Measurements from ENCODE around the gene LMAN2L.
A peak's percentile ranks its signal among the peaks of the same experiment; 100 is the strongest.
"Not testable (repeated sequence)": the region's sequence is repeated elsewhere in the genome, so short reads cannot be mapped to it uniquely, and the experiment has no call there.

Gene LMAN2L

DNA sequence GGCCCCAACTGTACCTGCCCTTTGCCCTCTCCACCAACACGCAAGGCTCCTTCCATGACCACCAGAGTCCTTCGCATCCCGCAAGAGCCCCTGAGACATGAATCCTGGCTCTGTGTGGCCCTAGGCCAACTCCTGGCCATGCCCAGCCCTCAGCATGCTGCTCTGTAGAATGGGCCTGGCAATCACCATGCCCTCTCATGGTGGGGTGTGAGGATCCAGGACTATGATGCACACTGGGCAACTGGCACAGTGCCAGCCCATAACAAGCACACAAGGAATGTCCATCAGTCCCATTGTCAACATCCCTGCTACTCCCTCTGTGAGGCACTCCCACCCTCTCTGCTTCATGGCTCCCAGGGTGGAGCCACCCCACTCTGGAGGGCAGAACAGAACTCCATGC lies 52.6 kb downstream of the LMAN2L start:
- DNase-seq = no peak

DNA sequence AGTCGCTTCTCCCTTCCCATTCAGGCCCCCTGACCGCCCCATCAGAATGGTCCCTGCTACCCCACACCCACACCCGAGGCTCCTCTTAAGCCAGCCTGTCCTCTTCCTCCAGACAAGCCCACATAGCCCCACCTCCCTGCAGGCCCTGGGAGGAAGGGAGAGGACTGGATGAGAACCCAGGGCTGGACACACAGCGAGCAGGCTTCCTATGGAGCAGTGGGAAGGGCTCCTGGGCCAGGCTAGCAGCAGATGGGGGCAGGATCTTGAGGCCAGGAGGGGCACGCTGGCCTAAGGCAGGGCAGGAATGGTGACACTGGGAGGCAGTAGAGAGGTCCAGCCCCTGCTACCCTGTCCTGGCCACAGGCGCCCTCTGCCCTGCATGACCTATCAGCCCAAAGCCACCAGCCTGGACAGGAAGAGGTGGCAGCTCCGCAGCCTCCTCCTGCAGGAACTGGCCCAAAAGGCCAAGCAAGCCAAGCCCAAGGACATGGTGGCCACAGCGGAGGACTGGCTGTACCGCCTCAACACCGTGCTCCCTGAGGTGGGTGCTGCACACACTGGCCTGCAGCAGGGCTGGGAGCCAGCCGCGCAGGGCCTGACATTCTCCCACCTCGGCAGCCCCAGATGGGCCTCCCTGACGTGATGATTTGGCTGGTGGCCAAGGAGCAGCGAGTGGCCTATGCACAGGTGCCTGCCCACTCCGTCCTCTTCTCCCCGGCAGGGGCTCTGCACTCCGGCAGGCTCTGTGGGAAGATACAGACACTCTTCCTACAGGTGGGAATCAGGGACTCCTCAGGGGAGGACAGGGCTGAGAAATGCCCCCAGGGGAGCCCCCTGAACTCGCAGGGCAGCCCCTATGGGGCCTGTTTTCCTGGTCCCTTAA lies 54.0 kb downstream of the LMAN2L start:
- peak; percentile 49 for DNase-seq

DNA sequence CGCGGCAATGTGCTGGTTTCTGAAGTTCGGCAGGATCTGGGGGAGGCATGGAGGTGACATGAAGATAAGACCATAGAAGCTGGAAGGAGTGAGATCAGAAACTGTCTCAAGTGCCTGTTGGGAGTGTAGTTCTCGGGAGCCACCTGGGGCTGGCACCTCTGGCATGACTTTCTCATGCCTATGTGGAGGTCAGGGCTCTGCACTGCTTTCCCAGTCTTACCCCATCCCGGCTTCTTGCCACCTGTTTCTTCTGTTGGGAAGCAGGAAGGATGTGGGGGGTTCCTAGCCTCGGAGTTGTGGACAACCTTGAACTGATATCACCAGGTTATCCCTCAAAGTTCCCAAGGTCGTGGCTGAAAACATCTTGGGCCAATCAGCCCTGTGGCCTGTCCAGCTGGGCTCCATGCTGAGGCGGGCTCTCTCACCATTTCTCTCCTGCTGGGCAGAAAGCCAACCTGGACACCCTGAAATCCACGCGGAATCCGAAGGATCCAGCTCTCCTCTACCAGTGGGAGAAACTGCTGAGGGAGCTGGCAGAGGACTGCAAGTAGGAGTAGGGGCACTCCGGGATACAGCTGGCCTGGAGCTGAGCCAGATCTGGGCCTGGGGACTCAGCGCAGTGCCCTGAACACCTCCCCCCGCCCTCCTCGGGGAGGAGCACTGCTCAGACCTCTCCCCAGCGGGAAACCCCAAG lies 54.8 kb downstream of the LMAN2L start:
- DNase-seq = no peak

DNA sequence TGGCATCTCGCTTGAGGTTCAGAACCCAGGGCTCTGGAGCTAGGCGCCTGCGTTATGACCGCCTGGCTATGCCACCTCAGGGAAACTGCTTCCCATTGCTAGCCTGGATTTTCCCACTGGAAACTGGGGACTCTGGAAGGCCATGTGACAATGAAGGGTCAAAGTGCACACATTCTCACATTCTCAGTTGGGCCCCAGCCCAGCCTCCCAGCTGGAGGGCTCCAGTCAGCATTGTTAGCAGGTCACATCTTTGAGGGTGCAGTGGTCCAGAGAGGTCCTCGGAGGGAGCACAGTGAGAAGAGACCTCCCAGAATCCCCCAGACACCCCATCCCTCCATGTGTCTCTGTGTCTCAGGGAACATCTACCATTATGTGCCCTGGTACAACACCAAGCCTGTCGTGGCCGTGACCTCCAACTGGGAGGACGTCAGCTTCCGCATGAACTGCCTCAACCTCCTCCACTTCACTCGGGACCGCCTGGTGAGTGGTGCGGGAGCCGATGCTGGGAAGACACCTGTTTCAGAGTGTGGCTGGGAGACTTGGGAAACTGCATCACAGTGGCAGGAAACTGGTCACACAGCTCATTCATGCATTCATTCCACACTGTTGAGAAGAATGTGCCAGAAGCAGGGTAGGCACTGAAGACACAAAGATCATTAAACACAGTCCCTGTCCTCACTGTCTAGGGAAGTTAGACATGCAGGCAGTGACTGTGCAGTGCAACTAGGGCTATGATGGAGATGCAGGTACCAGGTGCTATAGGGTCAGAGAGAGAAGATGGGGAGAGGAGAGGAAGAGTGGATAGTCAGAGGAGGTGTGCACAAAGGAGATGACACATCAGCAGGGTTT lies 55.7 kb downstream of the LMAN2L start:
- DNase-seq = no peak

DNA sequence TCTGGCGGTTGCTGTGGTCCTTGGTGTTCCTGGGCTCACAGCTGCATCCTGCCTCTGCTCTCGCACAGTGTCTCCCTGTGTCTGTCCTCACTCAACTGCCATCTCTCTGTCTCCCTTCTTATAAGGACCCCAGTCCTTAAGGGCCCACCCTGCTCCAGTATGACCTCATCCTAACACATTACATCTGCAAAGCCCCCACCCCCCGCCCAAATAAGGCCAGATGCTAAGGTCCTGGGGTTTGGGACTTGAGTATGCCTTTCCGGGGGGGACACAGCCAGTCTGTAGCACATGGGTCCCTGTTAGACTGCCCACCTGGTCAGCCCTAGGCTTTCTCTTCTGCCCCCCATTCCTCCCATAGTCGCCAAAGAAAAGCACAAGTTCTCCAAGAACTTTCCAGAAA lies 56.6 kb downstream of the LMAN2L start:
- DNase-seq = no peak

DNA sequence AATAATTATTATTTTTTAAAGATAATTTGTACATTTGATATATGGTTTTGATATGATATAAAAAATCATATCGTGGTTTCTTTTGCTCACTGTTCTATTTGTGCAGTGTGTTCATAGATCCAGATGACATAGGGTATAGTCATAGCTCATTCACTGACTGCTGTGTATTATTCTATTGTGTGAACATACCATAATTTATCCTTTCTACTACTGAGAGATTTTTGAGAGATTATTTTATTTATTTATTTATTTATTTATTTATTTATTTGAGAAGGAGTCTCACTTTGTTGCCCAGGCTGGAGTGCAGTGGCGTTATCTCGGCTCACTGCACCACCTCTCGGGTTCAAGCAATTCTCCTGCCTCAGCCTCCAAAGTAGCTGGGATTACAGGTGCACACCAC lies 58.3 kb downstream of the LMAN2L start:
- no peak for DNase-seq

DNA sequence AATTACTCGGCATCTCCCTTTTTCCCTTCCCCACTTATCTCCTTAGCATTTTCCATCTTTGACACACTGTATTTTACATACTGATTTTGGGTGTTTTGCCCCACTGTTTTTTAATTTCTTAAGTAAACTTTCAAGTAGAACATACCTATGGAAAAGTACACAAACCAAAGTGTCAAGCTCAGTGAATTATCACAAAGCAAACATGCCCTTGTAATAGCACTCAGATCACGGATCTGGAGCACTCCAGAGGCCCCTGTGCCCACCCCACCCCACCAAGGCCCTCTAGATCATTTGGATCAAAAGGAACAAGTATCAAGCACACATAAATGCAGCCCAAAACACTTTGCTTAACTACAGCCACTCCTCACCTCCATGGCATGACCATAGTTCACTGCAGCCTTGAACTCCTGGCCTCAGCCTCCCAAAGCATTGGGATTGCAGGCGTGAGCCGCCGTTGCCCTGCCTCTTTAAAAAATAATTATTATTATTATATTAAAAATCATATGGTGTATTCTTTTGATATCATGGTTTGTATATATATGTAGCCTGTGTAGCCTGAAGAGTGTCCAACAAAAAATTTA lies 59.2 kb downstream of the LMAN2L start:
- no peak for DNase-seq

DNA sequence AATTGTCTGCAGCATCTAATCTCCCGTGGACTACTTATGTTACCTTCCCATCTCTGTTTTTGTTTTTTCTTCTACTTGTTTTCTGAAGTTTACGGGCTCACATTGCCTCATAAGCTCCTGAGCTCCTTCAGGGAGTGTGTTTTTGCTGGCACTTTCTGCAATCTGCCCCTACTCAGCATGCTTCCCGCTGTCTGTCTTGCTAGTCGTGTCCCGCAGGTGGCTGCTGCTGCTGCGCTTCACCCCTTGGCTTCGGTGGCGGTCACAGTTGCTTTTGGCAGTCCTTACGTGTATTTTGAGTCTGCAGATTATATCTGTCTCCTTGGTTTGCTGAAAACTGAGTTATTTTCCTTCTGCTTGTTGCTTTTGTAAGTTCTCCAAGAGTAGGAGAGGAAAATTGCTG lies 60.0 kb downstream of the LMAN2L start:
- DNase-seq = no peak

DNA sequence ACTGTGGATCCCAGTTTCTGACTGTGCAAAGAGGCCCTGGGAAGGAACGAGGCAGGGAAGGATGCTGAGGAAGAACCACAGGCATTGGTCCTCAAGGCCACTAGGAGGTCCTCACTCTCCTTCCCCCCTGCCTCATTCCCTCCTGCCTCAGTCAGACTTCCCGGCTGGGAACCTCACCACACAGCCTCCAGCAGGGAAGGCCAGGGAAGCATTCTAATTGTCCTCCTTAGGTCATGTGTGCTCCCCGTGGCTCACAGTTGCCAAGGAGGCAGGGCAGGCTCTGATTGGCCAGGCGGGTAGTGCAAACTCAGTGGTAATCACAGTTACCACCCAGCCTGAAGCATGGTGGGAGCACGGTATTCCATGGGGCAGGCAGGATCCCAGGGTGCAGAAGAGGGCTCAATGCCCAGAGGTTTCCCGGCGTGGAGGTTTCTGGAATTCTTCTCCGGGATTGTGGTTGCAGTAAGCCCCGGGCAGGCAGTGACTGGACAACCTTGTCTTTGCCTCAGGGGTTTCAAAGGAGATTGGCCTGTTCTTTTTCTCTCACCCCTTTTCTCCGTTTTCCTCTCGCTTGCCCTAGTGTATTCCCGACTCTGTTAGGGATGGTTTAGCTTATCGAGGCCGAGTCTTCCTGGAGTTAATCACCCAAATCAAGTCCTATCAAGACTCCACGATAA lies 70.2 kb downstream of the LMAN2L start:
- no peak for DNase-seq

DNA sequence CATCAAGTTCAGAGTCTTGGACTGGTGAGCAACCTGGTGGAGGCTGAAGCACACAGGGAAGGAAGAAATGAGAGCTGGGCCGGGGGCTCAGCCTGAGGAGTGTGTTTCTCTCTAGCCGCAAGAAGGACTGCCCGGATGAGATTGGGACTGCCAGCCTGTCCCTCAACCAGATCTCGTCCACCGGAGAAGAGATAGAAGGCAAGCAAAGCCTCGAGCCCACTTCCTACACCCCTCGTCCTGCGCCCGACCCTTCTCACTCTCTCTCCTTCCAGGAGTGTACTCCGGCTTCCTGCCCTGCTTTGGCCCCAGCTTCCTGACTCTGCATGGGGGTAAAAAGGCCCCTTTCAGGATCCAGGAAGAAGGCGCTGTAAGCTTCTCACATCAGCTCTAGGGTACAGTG lies 71.1 kb downstream of the LMAN2L start:
- no peak for DNase-seq

DNA sequence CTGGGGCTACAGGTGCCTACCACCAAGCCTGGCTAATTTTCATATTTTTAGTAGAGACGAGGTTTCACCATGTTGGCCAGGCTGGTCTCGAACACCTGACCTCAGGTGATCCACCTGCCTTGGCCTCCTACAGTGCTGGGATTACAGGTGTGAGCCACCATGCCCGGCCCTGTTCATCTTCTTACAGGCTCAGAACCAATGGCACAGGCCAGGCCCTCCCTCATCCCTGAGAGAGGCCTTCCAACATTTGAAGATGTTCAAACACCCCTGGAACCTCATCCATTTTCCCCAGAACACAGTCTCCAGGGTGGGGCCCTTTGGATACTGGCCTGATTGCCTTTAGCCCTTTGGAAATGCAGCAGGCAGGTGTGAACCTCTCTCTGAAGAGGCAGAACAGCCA lies 74.1 kb downstream of the LMAN2L start:
- DNase-seq = not testable (repeated sequence)

DNA sequence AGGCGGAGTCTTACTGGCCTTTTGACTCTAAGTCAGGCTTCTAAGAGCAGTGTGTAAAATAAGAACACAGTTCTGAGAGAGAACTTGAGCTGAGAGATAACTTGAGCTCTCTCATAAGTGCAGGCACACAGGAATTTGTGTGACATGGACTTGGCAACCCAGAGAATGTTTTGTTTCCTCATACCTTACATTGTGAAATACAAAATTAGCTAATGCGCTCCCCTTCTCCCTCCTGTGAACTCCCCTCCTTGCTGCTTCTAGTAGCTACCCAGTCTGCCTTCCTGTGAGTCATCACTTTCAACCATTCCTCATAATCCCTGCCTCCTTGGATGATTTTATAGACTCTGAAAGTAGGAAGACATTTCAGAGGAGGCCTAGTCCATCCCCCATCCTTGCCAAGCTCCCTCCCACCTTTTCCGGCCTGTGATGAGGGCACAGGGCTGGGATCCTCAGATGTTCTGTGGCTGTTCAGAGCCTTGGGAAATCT lies 74.7 kb downstream of the LMAN2L start:
- DNase-seq = no peak

DNA sequence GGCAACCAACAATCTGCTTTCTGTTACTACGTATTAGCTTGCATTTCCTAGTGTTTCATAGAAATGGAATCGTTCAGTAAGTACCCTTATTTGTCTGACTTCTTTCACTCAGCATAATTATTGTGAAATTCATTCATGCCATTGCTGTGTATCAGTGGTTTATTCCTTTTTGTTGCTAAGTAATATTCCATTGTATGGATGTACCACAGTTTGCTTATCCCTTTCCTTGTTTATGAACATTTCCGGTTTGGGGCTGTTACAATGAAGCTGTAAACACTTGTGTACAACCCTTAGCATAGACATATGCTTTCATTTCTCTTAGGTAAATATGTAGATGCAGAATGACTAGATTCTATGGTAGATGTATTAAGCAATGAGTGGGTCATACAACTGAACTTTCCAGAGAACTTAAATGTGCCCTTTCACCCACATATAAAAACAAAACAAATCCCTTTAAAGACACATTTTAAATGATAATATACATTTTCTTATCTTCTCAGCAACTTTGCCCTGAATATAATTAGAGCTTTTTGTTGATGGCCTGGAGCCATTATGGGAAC lies 75.4 kb downstream of the LMAN2L start:
- DNase-seq = no peak

DNA sequence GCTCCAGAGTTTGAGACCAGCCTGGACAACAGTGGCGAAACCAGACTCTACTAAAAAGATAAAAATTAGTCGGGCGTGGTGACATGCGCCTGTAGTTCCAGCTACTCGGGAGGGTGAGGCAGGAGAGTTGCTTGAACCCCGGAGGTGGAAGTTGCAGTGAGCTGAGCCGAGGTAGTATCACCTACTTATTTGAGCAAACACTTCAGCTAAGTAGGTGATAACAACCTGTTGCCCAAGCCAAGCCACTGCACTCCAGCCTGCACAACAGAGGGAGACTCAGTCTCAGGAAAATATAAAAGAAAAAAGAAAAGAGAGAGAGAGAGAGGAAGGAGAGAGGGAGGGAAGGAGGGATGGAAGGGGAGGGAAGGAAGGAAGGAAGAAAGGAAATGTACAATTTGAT lies 76.0 kb downstream of the LMAN2L start:
- DNase-seq = no peak

DNA sequence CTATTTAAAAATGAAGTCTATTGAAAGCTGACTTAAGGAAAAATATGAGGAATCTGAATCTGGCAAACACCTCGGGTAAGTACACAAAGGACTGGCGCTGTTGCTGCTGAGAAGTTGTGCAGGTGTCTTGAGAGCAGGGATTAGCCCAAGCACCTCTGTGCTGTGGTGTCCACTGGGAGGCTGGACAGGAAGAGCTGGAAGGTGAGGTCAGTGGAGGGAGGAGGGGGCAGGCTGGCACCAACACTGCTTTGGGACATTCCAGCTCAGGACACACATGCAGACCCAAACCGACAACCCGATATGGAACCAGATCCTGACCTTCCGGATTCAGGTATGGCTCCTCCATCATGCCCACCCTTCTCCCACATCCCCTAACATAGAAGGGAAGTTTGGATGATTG lies 76.7 kb downstream of the LMAN2L start:
- no peak for DNase-seq

DNA sequence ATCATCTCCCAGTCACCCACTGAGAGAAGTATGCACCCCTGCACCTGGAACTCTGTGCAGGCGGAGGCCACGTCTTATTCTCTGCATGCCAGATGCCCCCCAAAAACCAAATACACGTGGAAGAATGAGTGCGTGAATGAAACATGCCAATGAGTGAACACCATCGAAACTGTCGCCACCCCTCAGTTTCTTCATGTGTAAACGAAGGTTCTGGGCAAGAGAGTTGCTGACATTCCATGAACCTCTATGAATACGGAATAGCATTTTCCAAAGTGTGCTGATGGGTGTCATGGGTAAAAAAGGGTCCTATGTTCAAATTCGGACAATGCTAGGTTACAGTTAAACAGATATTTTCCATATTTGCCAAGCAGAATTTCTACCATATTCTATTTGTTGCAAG lies 77.5 kb downstream of the LMAN2L start:
- DNase-seq = no peak

DNA sequence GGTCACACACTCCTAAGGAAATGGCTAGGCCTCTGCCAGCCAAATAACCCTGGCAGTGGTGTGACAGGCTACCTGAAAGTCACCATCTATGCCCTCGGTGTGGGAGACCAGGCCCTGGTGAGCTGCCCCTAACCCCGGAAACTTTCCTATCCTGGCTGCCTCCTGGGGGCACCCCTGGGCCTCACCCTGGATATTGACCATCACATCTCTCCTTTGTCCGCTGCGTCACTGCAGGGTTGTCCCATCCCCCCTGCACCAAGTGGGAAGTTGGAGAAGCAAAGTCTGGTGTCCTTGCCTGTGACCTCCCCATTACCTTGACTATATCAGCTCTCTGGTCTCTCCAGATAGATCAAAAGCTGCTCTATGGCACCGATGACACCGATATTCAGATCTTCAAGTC lies 78.5 kb downstream of the LMAN2L start:
- no peak for DNase-seq

DNA sequence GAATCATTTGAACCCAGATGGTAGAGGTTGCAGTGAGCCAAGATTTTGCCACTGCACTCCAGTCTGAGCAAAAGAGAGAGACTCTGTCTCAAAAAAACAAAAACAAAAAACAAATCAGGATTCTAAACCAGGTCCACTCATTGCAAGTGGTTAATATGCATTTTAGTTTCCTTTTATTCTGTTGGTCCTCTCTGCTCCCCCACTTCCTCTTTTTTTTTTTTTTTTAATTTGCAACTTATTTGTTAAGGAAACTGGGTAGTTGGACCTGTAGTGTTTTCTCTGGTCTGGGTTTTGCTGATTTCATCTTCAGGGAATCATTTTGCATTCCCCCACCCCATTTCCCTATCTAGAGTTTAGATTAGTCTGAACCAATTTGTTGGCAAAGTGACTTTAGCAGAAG lies 83.3 kb downstream of the LMAN2L start:
- no peak for DNase-seq

Measured in NCI-H510A treated with DMSO at 0.1 percent for 48 hours (cell line).